Glomerular endothelial cell (primary cell): Measurements from ENCODE around the gene ACOX1. TPM values are rescaled to one million over a fixed set of nuclear protein-coding genes. Genes with fewer than 3 reads are reported as not detected.
"Not testable (repeated sequence)": the region's sequence is repeated elsewhere in the genome, so short reads cannot be mapped to it uniquely, and the experiment has no call there.

Source experiments
- DNase-seq: peaks from one replicate; pipeline ENCODE4 v3.0.0-alpha.2; 2011; ENCODE audit warnings: low read depth, low spot score; ENCODE audit errors: extremely low read depth
- total RNA-seq: library from RNA; depleted of rRNA; stranded (reverse); fragments of >200 nt; gene quantifications from 2 replicates; pipeline ENCODE4 v1.2.3, GENCODE V29; 2015

Gene ACOX1
- total RNA-seq, 1 donor from 2014 or later: 47.4 TPM

DNA sequence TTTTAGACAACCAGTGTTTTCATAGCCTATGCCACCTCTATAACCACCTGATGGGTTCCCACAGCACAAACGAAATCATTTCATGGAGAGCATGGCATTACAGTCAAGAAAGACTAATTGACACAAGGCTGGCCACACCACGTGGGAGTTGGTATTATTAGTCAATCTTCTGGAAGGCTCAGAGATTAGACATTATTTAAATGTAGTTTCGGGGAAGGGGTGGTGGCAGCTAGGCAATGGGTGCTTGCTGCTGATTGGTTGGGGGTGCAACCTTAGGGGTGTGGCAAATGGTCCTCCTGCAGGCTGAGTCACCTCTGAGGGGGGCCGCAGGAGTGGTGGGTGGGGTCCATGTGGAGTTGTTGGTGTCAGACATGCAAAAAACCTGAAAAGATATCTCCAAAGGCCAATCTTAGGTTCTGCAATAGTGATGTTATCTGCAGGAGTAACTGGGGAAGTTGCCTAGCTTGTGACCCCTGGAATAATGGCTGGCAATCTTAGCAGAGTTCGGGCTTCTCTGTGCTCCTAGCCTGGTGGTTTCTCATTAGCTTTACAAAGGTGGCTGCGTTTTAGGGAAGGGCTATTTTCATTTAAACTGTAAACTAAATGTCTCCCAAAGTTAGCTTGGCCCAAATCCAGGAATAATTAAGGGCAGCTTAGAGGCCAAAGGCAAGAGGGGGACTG is 4.7 kb upstream of the ACOX1 start:
- no peak for DNase-seq

- no peak for DNase-seq
Measured at GRCh38 chr17:75981019-75981615, 2.2 kb upstream of the ACOX1 start.

DNA sequence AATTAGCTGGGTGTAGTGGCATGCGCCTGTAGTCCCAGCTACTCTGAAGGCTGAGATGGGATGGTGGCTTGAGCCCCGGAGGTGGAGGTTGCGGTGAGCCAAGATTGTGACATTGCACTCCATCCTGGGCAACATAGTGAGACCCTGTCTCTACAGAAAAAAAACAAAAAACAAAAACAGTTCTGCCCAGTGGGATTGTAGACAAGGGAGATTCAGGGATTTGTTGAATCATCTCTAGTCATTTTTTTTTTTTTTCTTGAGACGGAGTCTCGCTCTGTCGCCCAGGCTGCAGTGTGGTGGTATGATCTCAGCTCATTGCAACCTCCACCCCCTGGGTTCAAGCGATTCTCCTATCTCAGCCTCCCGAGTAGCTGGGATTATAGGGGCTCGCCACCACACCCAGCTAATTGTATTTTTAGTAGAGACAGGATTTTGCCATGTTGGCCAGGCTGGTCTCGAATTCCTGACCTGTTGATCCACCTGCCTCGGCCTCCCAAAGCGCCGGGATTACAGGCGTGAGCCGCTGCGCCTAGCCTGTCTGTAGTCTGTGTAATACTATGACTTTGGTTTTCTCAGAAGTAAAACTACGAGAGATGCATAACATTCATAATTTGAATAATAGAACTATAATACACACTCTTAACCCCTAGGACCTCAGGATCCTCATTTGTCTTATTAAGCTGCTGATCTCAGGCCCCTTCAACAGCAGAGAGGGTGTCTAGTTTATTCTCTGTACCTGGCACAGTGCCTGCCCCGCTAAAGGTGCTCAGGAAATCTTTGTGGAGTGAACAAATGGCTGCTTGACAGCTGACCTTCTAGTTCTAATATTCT is 1.4 kb upstream of the ACOX1 start:
- DNase-seq: no peak

GRCh38 chr17:75979705-75980187 is 780 bp upstream of the ACOX1 start:
- DNase-seq: no peak

DNA sequence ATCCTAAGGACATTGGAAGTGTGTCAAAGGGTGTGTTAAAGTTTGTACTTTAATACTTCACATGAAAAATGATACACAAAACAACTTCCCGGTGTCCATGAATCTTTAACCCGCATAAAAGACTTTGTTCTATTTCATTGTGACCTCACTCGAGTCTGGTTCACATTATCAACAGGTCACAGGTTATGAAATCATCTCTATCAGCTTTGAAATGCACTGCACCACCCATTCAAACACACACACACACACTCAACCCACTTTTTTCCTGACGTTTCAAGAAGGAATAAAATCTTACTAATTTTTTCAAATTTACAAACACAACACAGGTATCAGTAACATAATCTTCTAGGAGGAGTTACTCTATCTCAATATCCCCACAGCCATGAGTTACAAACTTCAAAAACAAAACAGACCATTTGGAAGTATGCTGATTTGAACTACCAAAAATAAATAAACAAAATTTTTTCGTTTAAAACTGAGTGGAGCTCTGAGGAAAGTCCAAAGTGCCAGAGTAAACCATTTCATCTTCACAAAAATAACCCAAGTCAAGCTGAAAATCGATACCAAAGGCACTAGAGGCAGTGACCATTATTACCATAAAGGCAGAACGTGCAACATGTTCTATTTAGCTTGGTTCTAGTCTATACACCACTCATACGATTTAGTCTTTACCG is 2.7 kb downstream of the ACOX1 start:
- DNase-seq: no peak

- no peak for DNase-seq
Measured at GRCh38 chr17:75975757-75976174, 3.2 kb downstream of the ACOX1 start.

DNA sequence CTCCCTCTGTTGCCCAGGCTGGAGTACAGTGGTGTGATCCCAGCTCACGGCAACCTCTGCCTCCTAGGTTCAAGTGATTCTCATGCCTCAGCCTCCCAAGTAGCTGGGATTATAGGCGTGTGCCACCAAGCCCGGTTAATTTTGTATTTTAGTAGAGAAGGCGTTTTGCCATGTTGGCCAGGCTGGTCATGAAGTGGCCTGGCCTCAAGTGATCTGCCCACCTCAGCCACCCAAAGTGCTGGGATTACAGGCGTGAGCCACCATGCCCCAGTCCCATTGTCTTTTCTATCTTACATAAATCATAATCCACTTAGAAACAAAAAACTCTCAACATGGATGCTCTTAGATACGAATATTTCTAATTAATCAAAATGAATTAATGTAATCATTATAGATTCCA is 3.8 kb downstream of the ACOX1 start:
- DNase-seq: not testable (repeated sequence)

GRCh38 chr17:75970626-75971025 is 8.3 kb downstream of the ACOX1 start:
- DNase-seq: no peak

- no peak for DNase-seq
Measured at GRCh38 chr17:75970011-75970523, 8.9 kb downstream of the ACOX1 start.

GRCh38 chr17:75969044-75969443 is 9.9 kb downstream of the ACOX1 start:
- not testable (repeated sequence) for DNase-seq

GRCh38 chr17:75965468-75965867 is 13.5 kb downstream of the ACOX1 start:
- DNase-seq: no peak

- no peak for DNase-seq
Measured at GRCh38 chr17:75959839-75960511, 19.0 kb downstream of the ACOX1 start.

GRCh38 chr17:75959051-75959838 is 19.7 kb downstream of the ACOX1 start:
- no peak for DNase-seq

DNA sequence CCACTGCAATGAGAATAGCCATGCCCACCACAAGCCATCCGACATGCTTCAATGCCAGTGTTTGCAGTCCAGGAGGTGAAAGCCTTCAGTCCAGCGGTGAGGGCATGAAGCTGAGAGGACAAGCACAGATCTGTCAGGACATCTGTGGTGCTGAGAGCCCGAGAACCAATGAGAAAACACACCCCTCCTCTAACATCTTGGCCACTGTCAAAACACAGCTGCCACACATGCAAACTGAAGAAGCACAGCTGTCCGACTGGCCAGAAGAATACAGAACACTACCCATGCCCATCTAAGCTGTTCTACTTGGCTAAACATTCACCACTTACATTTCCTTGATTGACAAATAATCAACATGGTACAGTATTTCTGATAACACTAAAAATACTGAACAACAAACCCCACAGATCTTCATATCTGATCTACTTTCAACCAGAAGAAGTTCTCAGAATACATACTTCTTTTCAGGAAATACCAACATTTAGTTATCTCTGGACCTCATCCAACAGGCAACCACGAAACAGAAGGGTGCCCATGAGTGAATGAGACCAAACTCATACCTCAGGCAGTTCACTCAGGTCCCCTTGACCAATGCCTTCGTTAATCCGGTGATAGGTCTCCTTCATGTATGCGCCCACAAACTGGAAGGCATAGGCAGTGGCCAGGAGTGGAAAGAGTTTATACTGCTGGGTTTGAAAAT is 28.0 kb downstream of the ACOX1 start:
- DNase-seq: no peak

- DNase-seq: no peak
Measured at GRCh38 chr17:75950421-75950820, 28.5 kb downstream of the ACOX1 start.

DNA sequence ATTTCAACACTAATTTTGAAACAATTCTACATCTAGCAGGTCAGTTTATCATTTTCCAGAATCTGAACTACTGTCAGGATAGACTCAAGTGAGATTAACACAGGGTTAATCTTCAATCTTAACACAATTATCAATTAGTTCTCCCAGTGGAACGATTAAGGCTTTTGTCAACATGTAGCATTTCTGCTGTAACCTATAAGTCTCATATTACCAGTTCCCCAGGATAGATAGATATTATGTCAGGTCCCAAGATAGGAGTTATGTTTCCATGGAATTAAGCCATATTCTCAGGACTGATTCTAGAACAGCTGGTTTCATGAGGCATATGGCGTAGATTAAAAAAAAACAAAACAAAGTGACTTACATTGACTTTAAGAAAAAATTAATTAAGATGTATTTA is 33.8 kb downstream of the ACOX1 start:
- no peak for DNase-seq

DNA sequence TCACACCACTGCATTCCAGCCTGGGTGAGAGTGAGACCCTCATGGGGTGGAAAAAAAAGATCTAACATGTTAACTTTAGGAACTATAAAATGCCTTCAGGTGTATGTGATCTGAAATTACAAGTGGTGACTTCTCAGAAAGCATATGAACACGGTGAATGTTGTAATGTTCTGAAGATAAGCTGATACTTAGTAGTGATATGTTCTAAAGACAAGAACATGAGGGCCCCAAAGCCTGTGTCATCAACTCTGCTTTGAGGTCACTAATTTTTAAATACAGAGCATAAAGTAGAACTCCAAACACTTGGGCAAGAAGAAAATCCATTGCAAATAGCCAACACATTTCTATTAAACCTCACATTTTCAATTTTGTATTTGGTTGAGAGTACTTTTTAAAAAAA is 35.5 kb downstream of the ACOX1 start:
- DNase-seq: no peak

GRCh38 chr17:75942473-75942872 is 36.5 kb downstream of the ACOX1 start:
- no peak for DNase-seq

DNA sequence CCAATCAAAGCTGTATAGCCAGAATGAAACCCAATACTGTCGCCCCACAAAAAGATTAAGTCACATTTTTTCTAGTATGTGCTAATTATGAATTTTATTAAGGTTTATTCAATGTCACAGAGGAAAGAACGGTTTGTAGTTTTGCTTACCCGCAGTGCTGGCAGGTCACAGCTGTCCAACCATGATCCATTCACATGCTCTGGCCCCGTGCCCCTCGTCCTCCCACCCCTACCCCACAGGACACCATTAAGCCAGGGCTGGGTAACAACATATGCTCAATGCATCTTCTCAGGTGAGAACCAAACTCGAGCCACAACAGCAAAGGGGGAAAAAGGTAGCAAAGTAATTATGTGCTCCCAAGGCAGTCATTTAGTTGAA is 37.5 kb downstream of the ACOX1 start:
- no peak for DNase-seq
